ENCODE results near the gene LCE3D. TPM values are rescaled to one million over a fixed set of nuclear protein-coding genes. Genes with fewer than 3 reads are reported as not detected.

Gene LCE3D, protein sequence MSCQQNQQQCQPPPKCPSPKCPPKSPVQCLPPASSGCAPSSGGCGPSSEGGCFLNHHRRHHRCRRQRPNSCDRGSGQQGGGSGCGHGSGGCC
- total RNA-seq, result not detected

DNA sequence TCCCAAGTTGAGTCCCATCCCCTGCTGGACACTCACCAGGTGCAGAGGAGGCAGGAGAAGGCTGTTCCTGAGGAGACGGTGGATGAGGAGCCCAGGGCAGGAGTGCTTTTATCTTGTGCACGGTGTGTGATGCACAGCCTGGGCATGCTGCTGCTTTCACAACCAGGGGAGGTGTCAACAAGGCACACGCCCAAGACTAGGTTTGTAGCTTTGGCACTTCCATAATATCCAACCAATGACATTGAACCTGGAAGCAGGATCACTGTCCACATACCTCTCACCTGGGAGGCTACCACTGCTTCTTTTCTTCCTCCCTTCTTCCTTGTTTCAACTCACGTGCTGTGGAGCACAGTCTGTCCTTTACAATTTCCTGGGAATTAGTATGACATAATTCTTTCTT, at the start of gene LCE3D:
Gene LCE3D (minus strand): TSS at position 84 of the 400 bp plus-strand sequence. CDS start 580 bp downstream, outside the sequence.
- Histone ChIP-seq H3K36me3 (no peaks in the 10 kb centered on the region), H3K4me1 (no peaks in the 10 kb centered on the region), H3K4me3 (no peak within 1 kb of the TSS), H3K9me3 (no peaks in the 10 kb centered on the region), H3K27me3 (no peaks in the 10 kb centered on the region), H3K27ac (no peak within 1 kb of the TSS)
- DNase-seq (ENCODE audit: low spot score in 2 of 2), result no peak
- intact Hi-C loops (cut with DNase I; ENCODE audit: low total_unique reads), result no loop called here
- TF ChIP-seq POLR2A (IDR thresholded peaks at IDR 0.05) (no peak), CTCF (IDR thresholded peaks at IDR 0.05) (no peak), POLR2AphosphoS5 (IDR thresholded peaks at IDR 0.05) (no peak)

DNA sequence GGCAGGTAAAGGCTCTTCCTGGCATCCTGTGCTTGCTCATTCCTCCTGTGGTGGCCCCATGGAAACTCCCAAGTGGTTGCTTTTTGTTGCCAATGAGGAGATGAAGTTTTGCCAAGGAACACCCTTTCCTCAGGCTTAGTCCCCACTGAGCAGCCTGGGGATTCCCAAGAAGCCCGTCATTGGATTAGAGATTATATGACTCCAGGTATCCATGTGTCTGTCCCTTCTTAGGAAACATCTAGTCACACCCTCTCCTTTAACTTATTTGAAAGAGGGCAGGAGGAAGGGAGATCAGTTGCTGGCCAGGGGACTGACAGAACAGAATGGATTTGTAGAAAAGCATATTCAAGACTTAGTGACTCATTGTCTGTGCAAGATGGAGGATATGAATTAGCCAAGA, 46.4 kb upstream of the LCE3D start:
- H3K27ac ChIP-seq, result no peak overlapping the region
- H3K27me3 ChIP-seq, result peaks cover 0 to 4% of the 10 kb centered on the region in 2 donors
- H3K9me3 ChIP-seq, result peaks cover 4 to 10% of the 10 kb centered on the region in 2 donors
- intact Hi-C loops (cut with DNase I; ENCODE audit: low total_unique reads), result no loop called here
- no peak for TF ChIP-seq POLR2A (IDR thresholded peaks at IDR 0.05)
- no peak for DNase-seq (ENCODE audit: low spot score in 2 of 2)
- no peaks in the 10 kb centered on the region for H3K36me3 ChIP-seq
- no peaks in the 10 kb centered on the region for H3K4me1 ChIP-seq
- no peak overlapping the region for H3K4me3 ChIP-seq

DNA sequence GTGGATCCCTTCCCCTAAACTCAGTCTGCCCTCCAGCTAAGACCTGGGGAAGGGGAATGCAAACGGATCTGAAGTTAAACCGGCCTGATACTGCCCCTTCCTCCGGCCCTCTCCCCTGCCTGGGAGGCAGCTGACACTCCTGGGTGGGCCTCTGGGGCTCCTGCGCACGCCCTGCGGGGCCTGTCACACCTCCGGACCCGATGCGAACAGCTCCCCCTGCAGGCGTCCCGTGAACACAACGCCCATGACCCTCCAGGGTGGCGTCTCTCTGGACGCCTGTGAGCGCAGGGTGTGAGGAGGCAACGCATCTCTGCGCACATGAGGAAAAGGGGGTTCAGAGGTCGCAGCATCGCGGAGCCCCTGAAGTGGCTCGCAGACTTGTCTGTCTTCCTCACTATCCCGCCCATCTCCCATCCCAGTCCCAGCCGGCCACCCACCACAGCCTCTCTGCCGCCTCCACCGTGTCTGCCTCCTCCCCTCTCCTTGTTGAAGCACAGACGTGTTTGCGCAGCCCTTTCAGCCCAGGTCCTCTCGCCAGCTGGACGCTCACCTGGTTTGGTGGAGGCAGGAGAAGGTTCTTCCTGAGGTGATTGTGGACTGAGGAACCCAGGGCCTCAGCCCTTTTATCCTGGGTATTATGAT, 43.0 kb upstream of the LCE3D start:
- TF ChIP-seq POLR2AphosphoS5 (IDR thresholded peaks at IDR 0.05), result no peak
- no peak for TF ChIP-seq CTCF (IDR thresholded peaks at IDR 0.05)
- Histone ChIP-seq H3K4me1 (no peaks in the 10 kb centered on the region), H3K9me3 (peaks cover 4 to 15% of the 10 kb centered on the region in 2 donors), H3K27ac (no peak overlapping the region), H3K4me3 (no peak overlapping the region), H3K36me3 (no peaks in the 10 kb centered on the region), H3K27me3 (peaks cover 0 to 4% of the 10 kb centered on the region in 2 donors)
- DNase-seq (ENCODE audit: low spot score in 2 of 2), result no peak
- intact Hi-C loops (cut with DNase I; ENCODE audit: low total_unique reads), result no loop called here

DNA sequence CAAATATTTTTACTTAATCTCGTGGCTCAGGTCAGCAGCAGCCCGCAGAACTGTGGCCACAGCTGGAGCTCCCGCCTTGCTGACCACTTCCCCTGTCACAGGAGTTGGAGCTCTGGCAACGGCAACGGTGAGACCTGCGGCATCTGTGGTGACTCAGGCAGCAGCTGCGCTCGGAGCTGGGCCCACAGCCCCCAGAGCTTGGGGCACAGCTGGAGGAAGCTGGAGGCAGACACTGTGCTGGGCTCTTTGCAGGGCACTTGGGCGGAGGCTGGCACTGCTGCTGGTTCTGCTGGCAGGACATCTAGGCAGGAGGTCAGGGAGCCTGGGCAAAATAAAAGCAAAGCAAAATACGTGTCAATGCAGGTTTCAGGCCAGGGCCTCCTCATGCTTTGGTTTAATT, 42.5 kb upstream of the LCE3D start, which contains the start of gene LCE3A:
Gene LCE3A (minus strand): TSS at position 301 of the 400 bp plus-strand sequence. CDS start 0 bp downstream, at position 301.
- TF ChIP-seq POLR2A (IDR thresholded peaks at IDR 0.05), result no peak
- TF ChIP-seq CTCF (IDR thresholded peaks at IDR 0.05), result no peak
- TF ChIP-seq POLR2AphosphoS5 (IDR thresholded peaks at IDR 0.05), result no peak
- Histone ChIP-seq H3K4me1 (no peaks in the 10 kb centered on the region), H3K9me3 (peaks cover 5 to 19% of the 10 kb centered on the region in 2 donors), H3K36me3 (no peaks in the 10 kb centered on the region), H3K27ac (no peak within 1 kb of the TSS), H3K27me3 (peaks cover 0 to 4% of the 10 kb centered on the region in 2 donors), H3K4me3 (no peak within 1 kb of the TSS)
- intact Hi-C loops (cut with DNase I; ENCODE audit: low total_unique reads), result no loop called here
- DNase-seq (ENCODE audit: low spot score in 2 of 2), result no peak

DNA sequence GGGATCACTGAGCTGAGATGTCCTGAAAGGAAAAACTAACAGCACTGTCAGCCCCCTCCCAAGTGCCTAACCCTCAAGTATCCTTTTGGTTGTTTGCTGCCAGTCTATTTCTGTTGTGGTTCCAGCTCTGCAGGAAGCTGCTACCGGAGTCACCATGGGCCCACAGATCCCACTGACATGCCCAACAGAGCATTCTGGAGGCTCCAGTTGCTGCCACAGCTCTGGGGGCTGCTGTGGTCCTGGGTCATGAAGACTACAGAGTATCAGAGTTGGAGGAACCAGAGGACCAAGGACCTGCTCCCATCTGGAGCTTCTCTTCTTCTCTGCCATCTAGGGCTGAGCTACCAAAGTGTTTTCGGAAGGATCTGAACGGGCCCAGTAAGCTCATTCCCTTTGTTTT, 41.7 kb upstream of the LCE3D start:
- no peak for DNase-seq (ENCODE audit: low spot score in 2 of 2)
- H3K27ac ChIP-seq, result no peak overlapping the region
- peaks cover 0 to 4% of the 10 kb centered on the region in 2 donors for H3K27me3 ChIP-seq
- peaks cover 5 to 24% of the 10 kb centered on the region in 2 donors for H3K9me3 ChIP-seq
- intact Hi-C loops (cut with DNase I; ENCODE audit: low total_unique reads), result no loop called here
- TF ChIP-seq POLR2AphosphoS5 (IDR thresholded peaks at IDR 0.05) (no peak), POLR2A (IDR thresholded peaks at IDR 0.05) (no peak), CTCF (IDR thresholded peaks at IDR 0.05) (no peak)
- H3K36me3 ChIP-seq, result no peaks in the 10 kb centered on the region
- no peak overlapping the region for H3K4me3 ChIP-seq
- H3K4me1 ChIP-seq, result no peaks in the 10 kb centered on the region
